Nephron progenitor cell (in vitro differentiated cells): Measurements from ENCODE around the gene ATP5IF1.

Experiments used
- DNase-seq: peaks from one replicate; pipeline ENCODE4 v3.0.0; 2021
- H3K27ac Mint-ChIP-seq: 2 replicates; pipeline ENCODE4 v1.8.0; 2021; ENCODE audit warnings: mild to moderate bottlenecking, moderate library complexity, mixed read lengths
- H3K27me3 Mint-ChIP-seq: 2 replicates; pipeline ENCODE4 v1.8.0; 2021; ENCODE audit warnings: mild to moderate bottlenecking, low read depth, mixed read lengths; ENCODE audit not compliant: poor library complexity
- H3K36me3 Mint-ChIP-seq: 2 replicates; pipeline ENCODE4 v1.8.0; 2021; ENCODE audit warnings: low read depth, mixed read lengths
- H3K4me1 Mint-ChIP-seq: 2 replicates; pipeline ENCODE4 v1.8.0; 2021; ENCODE audit warnings: mixed read lengths
- H3K4me3 Mint-ChIP-seq: 2 replicates; pipeline ENCODE4 v1.8.0; 2021; ENCODE audit warnings: mild to moderate bottlenecking, moderate library complexity, mixed read lengths
- H3K9me3 Mint-ChIP-seq: 2 replicates; pipeline ENCODE4 v1.8.0; 2021; ENCODE audit warnings: mild to moderate bottlenecking, moderate library complexity, mixed read lengths
- CTCF ChIP-seq: fragments of 200-600 bp; sonication (generic); IDR thresholded peaks from 2 replicates; pipeline ENCODE4 v1.5.0; 2021; ENCODE audit warnings: antibody characterized with exemption

ATP5IF1 gene

GRCh38 chr1:28278763-28279162, 42.8 kb downstream of the ATP5IF1 start:
- peaks cover 49% of the 10 kb centered on the region for H3K36me3 Mint-ChIP-seq
- no peak for DNase-seq
- H3K27ac Mint-ChIP-seq, result no peak overlapping the region
- peaks cover 5% of the 10 kb centered on the region for H3K4me1 Mint-ChIP-seq
- TF ChIP-seq CTCF, result no peak
- H3K9me3 Mint-ChIP-seq, result no peaks in the 10 kb centered on the region
- no peaks in the 10 kb centered on the region for H3K27me3 Mint-ChIP-seq
- H3K4me3 Mint-ChIP-seq, result no peak overlapping the region

- Mint-ChIP-seq H3K9me3 (no peaks in the 10 kb centered on the region), H3K27me3 (no peaks in the 10 kb centered on the region), H3K36me3 (peaks cover 48% of the 10 kb centered on the region), H3K4me1 (no peaks in the 10 kb centered on the region), H3K27ac (no peak overlapping the region), H3K4me3 (no peak overlapping the region)
- no peak for DNase-seq
- TF ChIP-seq CTCF, result no peak
Measured at GRCh38 chr1:28279721-28280120, 43.8 kb downstream of the ATP5IF1 start.

GRCh38 chr1:28280501-28280900, 44.6 kb downstream of the ATP5IF1 start:
- DNase-seq, result no peak
- Mint-ChIP-seq H3K36me3 (peaks cover 41% of the 10 kb centered on the region), H3K4me3 (no peak overlapping the region), H3K4me1 (no peaks in the 10 kb centered on the region), H3K27me3 (no peaks in the 10 kb centered on the region), H3K9me3 (no peaks in the 10 kb centered on the region), H3K27ac (no peak overlapping the region)
- TF ChIP-seq CTCF, result no peak

- H3K27ac Mint-ChIP-seq, result peak overlapping the region; percentile 79
- no peaks in the 10 kb centered on the region for H3K27me3 Mint-ChIP-seq
- peaks cover 41% of the 10 kb centered on the region for H3K36me3 Mint-ChIP-seq
- DNase-seq, result no peak
- no peak for TF ChIP-seq CTCF
- no peak overlapping the region for H3K4me3 Mint-ChIP-seq
- H3K9me3 Mint-ChIP-seq, result no peaks in the 10 kb centered on the region
- no peaks in the 10 kb centered on the region for H3K4me1 Mint-ChIP-seq
Measured at GRCh38 chr1:28280977-28281381, 45.1 kb downstream of the ATP5IF1 start.

GRCh38 chr1:28281608-28282425, 45.9 kb downstream of the ATP5IF1 start:
- H3K9me3 Mint-ChIP-seq, result no peaks in the 10 kb centered on the region
- H3K36me3 Mint-ChIP-seq, result peaks cover 41% of the 10 kb centered on the region
- DNase-seq, result no peak
- no peak for TF ChIP-seq CTCF
- H3K27me3 Mint-ChIP-seq, result no peaks in the 10 kb centered on the region
- H3K4me3 Mint-ChIP-seq, result no peak overlapping the region
- no peak overlapping the region for H3K27ac Mint-ChIP-seq
- no peaks in the 10 kb centered on the region for H3K4me1 Mint-ChIP-seq
